Fibroblast of the aortic adventitia (primary cell): ENCODE data around the gene CST6. TPM values are rescaled to one million over a fixed set of nuclear protein-coding genes. Genes with fewer than 3 reads are reported as not detected.

Experiments
- DNase-seq: peaks from one replicate; pipeline ENCODE4 v3.0.0-alpha.2; 2010; ENCODE audit warnings: low read depth
- H3K4me3 ChIP-seq: 2 replicates; pipeline ENCODE4 v1.5.1; 2011; ENCODE audit warnings: low read depth, mild to moderate bottlenecking, control low read depth, low read length, moderate library complexity
- CTCF ChIP-seq: IDR thresholded peaks from 2 replicates; pipeline ENCODE4 v1.5.1; 2011; ENCODE audit warnings: mild to moderate bottlenecking, low read length, control low read depth, inconsistent platforms; ENCODE audit not compliant: insufficient read depth
- total RNA-seq: library from RNA; depleted of rRNA; stranded (reverse); fragments of >200 nt; gene quantifications from 2 replicates; pipeline ENCODE4 v1.2.3, GENCODE V29; 2012; ENCODE audit warnings: low replicate concordance

The CST6 gene
- total RNA-seq, 1 donor, result 1.7 TPM

- no peak overlapping the region for H3K4me3 ChIP-seq
- TF ChIP-seq CTCF, result no peak
- no peak for DNase-seq
These were observed 32.5 kb upstream of the CST6 start for GRCh38 chr11:65979261-65979759.

GRCh38 chr11:65981101-65981740 lies 30.6 kb upstream of the CST6 start:
- no peak for TF ChIP-seq CTCF
- H3K4me3 ChIP-seq, result no peak overlapping the region
- no peak for DNase-seq

- no peak for DNase-seq
- TF ChIP-seq CTCF, result no peak
- H3K4me3 ChIP-seq, result no peak overlapping the region
These were observed 29.6 kb upstream of the CST6 start for GRCh38 chr11:65981972-65982823.

GRCh38 chr11:65982824-65983588 lies 28.8 kb upstream of the CST6 start:
- no peak for TF ChIP-seq CTCF
- H3K4me3 ChIP-seq, result no peak overlapping the region
- no peak for DNase-seq

GRCh38 chr11:65983589-65983987 lies 28.2 kb upstream of the CST6 start:
- H3K4me3 ChIP-seq, result no peak overlapping the region
- DNase-seq, result no peak
- TF ChIP-seq CTCF, result no peak

GRCh38 chr11:65987336-65987735 lies 24.5 kb upstream of the CST6 start:
- no peak for DNase-seq
- no peak overlapping the region for H3K4me3 ChIP-seq
- TF ChIP-seq CTCF, result no peak
